Measurements from ENCODE around the gene ZCCHC2. TPM values are rescaled to one million over a fixed set of nuclear protein-coding genes. Genes with fewer than 3 reads are reported as not detected.

ZCCHC2 gene
- total and polyA plus RNA-seq, 2 of the 13 experiments (the other 11 are each of a cell fraction or from before 2014, with no cell fraction given), result 62.5 to 76.1 TPM

- TF ChIP-seq ATF5 (CRISPR knock-in tag; IDR thresholded peaks at IDR 0.05; ENCODE audit: low read depth), result no peak
- TF ChIP-seq ZSCAN31 (CRISPR knock-in tag; IDR thresholded peaks at IDR 0.05; ENCODE audit: low read depth), result no peak
- no peak for TF ChIP-seq NAIF1 (CRISPR knock-in tag; IDR thresholded peaks at IDR 0.05; ENCODE audit: borderline replicate concordance)
- TF ChIP-seq ZNF142 (CRISPR knock-in tag; IDR thresholded peaks at IDR 0.05), result no peak
- TF ChIP-seq PREB (CRISPR knock-in tag; IDR thresholded peaks at IDR 0.05), result no peak
- TF ChIP-seq ZBTB8A (CRISPR knock-in tag; IDR thresholded peaks at IDR 0.05; ENCODE audit: borderline replicate concordance, low read depth), result no peak
- TF ChIP-seq ARNT2 (CRISPR knock-in tag; IDR thresholded peaks at IDR 0.05; ENCODE audit: low read depth), result no peak
- no peak for TF ChIP-seq ZNF20 (CRISPR knock-in tag; IDR thresholded peaks at IDR 0.05)
- no peak for TF ChIP-seq ZNF512B (CRISPR knock-in tag; IDR thresholded peaks at IDR 0.05; ENCODE audit: borderline replicate concordance)
- TF ChIP-seq U2AF2 (IDR thresholded peaks at IDR 0.05; ENCODE audit: low read depth, low read length), result no peak
- TF ChIP-seq AFF4 (CRISPR knock-in tag; IDR thresholded peaks at IDR 0.05), result no peak
- TF ChIP-seq JUN (CRISPR knock-in tag; IDR thresholded peaks at IDR 0.05), result no peak
- no peak for TF ChIP-seq SMYD3 (CRISPR knock-in tag; IDR thresholded peaks at IDR 0.05)
- TF ChIP-seq MLX (CRISPR knock-in tag; IDR thresholded peaks at IDR 0.05), result no peak
Observed at GRCh38 chr18:62607302-62607701, 84.5 kb downstream of the ZCCHC2 start (continued).
